Measurements from ENCODE around the gene TLL1. TPM values are rescaled to one million over a fixed set of nuclear protein-coding genes. Genes with fewer than 3 reads are reported as not detected.

TLL1 gene
- total RNA-seq, 1 experiment from 2014 or later, result 14.3 TPM

- POLR2A ChIA-PET (ENCODE audit: low non-redundant PET), result no interaction called here
- H3K4me1 ChIP-seq (ENCODE audit: insufficient read depth, low read length, poor library complexity, severe bottlenecking), result no peaks in the 10 kb centered on the region
- no peaks in the 10 kb centered on the region for H3K9me3 ChIP-seq (ENCODE audit: low read depth, low read length, poor library complexity, severe bottlenecking)
- DNase-seq (ENCODE audit: low spot score), result no peak
- intact Hi-C loops (cut with micrococcal nuclease; ENCODE audit: unreplicated experiment), result no loop called here
- no peaks in the 10 kb centered on the region for H3K27me3 ChIP-seq (replicated peaks; ENCODE audit: insufficient read depth, low read depth, low read length, poor library complexity)
- no peak overlapping the region for H3K4me3 ChIP-seq (ENCODE audit: low read depth, low read length, poor library complexity, severe bottlenecking)
- no peaks in the 10 kb centered on the region for H3K36me3 ChIP-seq (ENCODE audit: insufficient read depth, low read length, poor library complexity, severe bottlenecking)
- no peak overlapping the region for H3K27ac ChIP-seq (ENCODE audit: low read depth, low read length, poor library complexity, severe bottlenecking)
- no peak for TF ChIP-seq EZH2 (IDR thresholded peaks at IDR 0.05; ENCODE audit: borderline replicate concordance, low read depth, low read length, poor library complexity, severe bottlenecking)
- no peak for TF ChIP-seq CTCF (conservative IDR thresholded peaks at IDR 0.05; ENCODE audit: low read depth, low read length)
- no TSS peak for BruUV-seq (replicated peaks)
- CTCF ChIA-PET, result no interaction called here
Measured at GRCh38 chr4:165947019-165947418, 74.0 kb downstream of the TLL1 start.

- no peak for DNase-seq (ENCODE audit: low spot score)
- POLR2A ChIA-PET (ENCODE audit: low non-redundant PET), result interaction anchor here (0.6 kb wide), 1 partner anchor 169 kb away, joined by 3 read pairs; no protein-coding TSS in a partner anchor
- intact Hi-C loops (cut with micrococcal nuclease; ENCODE audit: unreplicated experiment), result no loop called here
- H3K9me3 ChIP-seq (ENCODE audit: low read depth, low read length, poor library complexity, severe bottlenecking), result peaks cover 3% of the 10 kb centered on the region
- H3K27me3 ChIP-seq (replicated peaks; ENCODE audit: insufficient read depth, low read depth, low read length, poor library complexity), result no peaks in the 10 kb centered on the region
- H3K36me3 ChIP-seq (ENCODE audit: insufficient read depth, low read length, poor library complexity, severe bottlenecking), result no peaks in the 10 kb centered on the region
- no peak overlapping the region for H3K27ac ChIP-seq (ENCODE audit: low read depth, low read length, poor library complexity, severe bottlenecking)
- no TSS peak for BruUV-seq (replicated peaks)
- H3K4me3 ChIP-seq (ENCODE audit: low read depth, low read length, poor library complexity, severe bottlenecking), result no peak overlapping the region
- no peaks in the 10 kb centered on the region for H3K4me1 ChIP-seq (ENCODE audit: insufficient read depth, low read length, poor library complexity, severe bottlenecking)
- TF ChIP-seq CTCF (conservative IDR thresholded peaks at IDR 0.05; ENCODE audit: low read depth, low read length), result no peak
- TF ChIP-seq EZH2 (IDR thresholded peaks at IDR 0.05; ENCODE audit: borderline replicate concordance, low read depth, low read length, poor library complexity, severe bottlenecking), result no peak
- CTCF ChIA-PET, result no interaction called here
Measured at GRCh38 chr4:165953181-165953580, 80.1 kb downstream of the TLL1 start.

- H3K9me3 ChIP-seq (ENCODE audit: low read depth, low read length, poor library complexity, severe bottlenecking), result no peaks in the 10 kb centered on the region
- H3K4me1 ChIP-seq (ENCODE audit: insufficient read depth, low read length, poor library complexity, severe bottlenecking), result no peaks in the 10 kb centered on the region
- intact Hi-C loops (cut with micrococcal nuclease; ENCODE audit: unreplicated experiment), result no loop called here
- no peak overlapping the region for H3K27ac ChIP-seq (ENCODE audit: low read depth, low read length, poor library complexity, severe bottlenecking)
- TF ChIP-seq EZH2 (IDR thresholded peaks at IDR 0.05; ENCODE audit: borderline replicate concordance, low read depth, low read length, poor library complexity, severe bottlenecking) (no peak), CTCF (conservative IDR thresholded peaks at IDR 0.05; ENCODE audit: low read depth, low read length) (no peak)
- no TSS peak for BruUV-seq (replicated peaks)
- POLR2A ChIA-PET (ENCODE audit: low non-redundant PET), result no interaction called here
- H3K36me3 ChIP-seq (ENCODE audit: insufficient read depth, low read length, poor library complexity, severe bottlenecking), result no peaks in the 10 kb centered on the region
- H3K4me3 ChIP-seq (ENCODE audit: low read depth, low read length, poor library complexity, severe bottlenecking), result no peak overlapping the region
- CTCF ChIA-PET, result no interaction called here
- no peaks in the 10 kb centered on the region for H3K27me3 ChIP-seq (replicated peaks; ENCODE audit: insufficient read depth, low read depth, low read length, poor library complexity)
- DNase-seq (ENCODE audit: low spot score), result no peak
Measured at GRCh38 chr4:165963621-165964020, 90.6 kb downstream of the TLL1 start.
